Stimulated activated CD8-positive, alpha-beta memory T cell treated with anti-CD3 and anti-CD28 coated beads, Interleukin-4, amount 100 ng/mL, for 1 hour (primary cell): ENCODE measurements around the gene CCDC122.

Source experiments
- DNase-seq, 2 donors: peaks; one replicate each; pipeline ENCODE4 v3.0.0-alpha.2; 2020; ENCODE audit warnings: low read depth in 2 of 2, low spot score in 1 of 2

CCDC122 gene

GRCh38 chr13:43804461-43805070 lies 75.0 kb downstream of the CCDC122 start:
- DNase-seq: no peak

GRCh38 chr13:43802511-43802910 lies 77.0 kb downstream of the CCDC122 start:
- DNase-seq: no peak

GRCh38 chr13:43800828-43801227 lies 78.7 kb downstream of the CCDC122 start:
- no peak for DNase-seq

GRCh38 chr13:43799191-43799590 lies 80.3 kb downstream of the CCDC122 start:
- no peak for DNase-seq

GRCh38 chr13:43797869-43798268 lies 81.7 kb downstream of the CCDC122 start:
- no peak for DNase-seq

GRCh38 chr13:43797159-43797558 lies 82.4 kb downstream of the CCDC122 start:
- DNase-seq: no peak

- no peak for DNase-seq
Observed at GRCh38 chr13:43794416-43794815, 85.1 kb downstream of the CCDC122 start.

GRCh38 chr13:43792076-43792881 lies 87.3 kb downstream of the CCDC122 start:
- no peak for DNase-seq

GRCh38 chr13:43787997-43788396 lies 91.5 kb downstream of the CCDC122 start:
- no peak for DNase-seq

GRCh38 chr13:43787518-43787891 lies 92.0 kb downstream of the CCDC122 start:
- DNase-seq: no peak

GRCh38 chr13:43786766-43787517 lies 92.6 kb downstream of the CCDC122 start, which contains the start of gene ENOX1:
TSS of gene ENOX1 (minus strand) at chr13:43786972.
- no peak for DNase-seq

- no peak for DNase-seq
Observed at GRCh38 chr13:43786472-43786765, 93.1 kb downstream of the CCDC122 start.
